BLaER1 treated with 17β-estradiol and CSF1 and Interleukin-3, amounts not matched to agents 10 nM and 100 nM (cell line): Measurements from ENCODE around the gene GORASP1.
A peak's percentile ranks its signal among the peaks of the same experiment; 100 is the strongest.

ENCODE experiments used
- H3K27ac ChIP-seq, 11 experiments: shearing (Covaris generic); formaldehyde crosslinking; 2 replicates each; pipeline ENCODE4 v1.8.1; 2022
- H3K27me3 ChIP-seq, 11 experiments: shearing (Covaris generic); formaldehyde crosslinking; 2 replicates each; pipeline ENCODE4 v1.8.1; 2022
- H3K36me3 ChIP-seq, 11 experiments: shearing (Covaris generic); formaldehyde crosslinking; 2 replicates each; pipeline ENCODE4 v1.8.1; 2022
- H3K4me1 ChIP-seq, 10 experiments: shearing (Covaris generic); formaldehyde crosslinking; 2 replicates each; pipeline ENCODE4 v1.8.1; 2022
- H3K4me2 ChIP-seq, 11 experiments: shearing (Covaris generic); formaldehyde crosslinking; 2 replicates each; pipeline ENCODE4 v1.8.1; 2022
- H3K4me3 ChIP-seq, 10 experiments: shearing (Covaris generic); formaldehyde crosslinking; 2 replicates each; pipeline ENCODE4 v1.8.1; 2022
- H3K9ac ChIP-seq, 11 experiments: shearing (Covaris generic); formaldehyde crosslinking; 2 replicates each; pipeline ENCODE4 v1.8.1; 2022
- H3K9me3 ChIP-seq, 11 experiments: shearing (Covaris generic); formaldehyde crosslinking; replicated peaks in 1 of 11; 2 replicates each; pipeline ENCODE4 v1.8.1; 2022
- H4K20me1 ChIP-seq, 11 experiments: shearing (Covaris generic); formaldehyde crosslinking; 2 replicates each; pipeline ENCODE4 v1.8.1; 2022
- Cebpa-rat ChIP-seq, 11 experiments: shearing (Covaris generic); IDR thresholded peaks; 2 replicates each; pipeline ENCODE4 v1.8.1; 2022

GORASP1 gene

GRCh38 chr3:39149059-39149455 is 41.6 kb upstream of the GORASP1 start:
- Histone ChIP-seq H4K20me1 (peaks cover 35 to 90% (median 66%) of the 10 kb centered on the region in 11 experiments; a peak in 21 of 22 replicates), H3K4me2 (peak overlapping the region; percentile 97 to 100 (median 99)), H3K4me1 (peaks cover 77 to 88% (median 86%) of the 10 kb centered on the region in 10 experiments), H3K9ac (peak overlapping the region; percentile 76 to 99 (median 96); a peak in 21 of 22 replicates), H3K36me3 (peaks cover 18 to 27% (median 25%) of the 10 kb centered on the region in 11 experiments), H3K4me3 (peak overlapping the region in 6 of 10 experiments; percentile 53 to 98 (median 72); a peak in 12 of 20 replicates), H3K27ac (peak overlapping the region; percentile 84 to 100 (median 96)), H3K27me3 (no peaks in the 10 kb centered on the region), H3K9me3 (no peaks in the 10 kb centered on the region)
- no peak for TF ChIP-seq Cebpa-rat (IDR thresholded peaks at IDR 0.05)

GRCh38 chr3:39148435-39149058 is 41.1 kb upstream of the GORASP1 start:
- Histone ChIP-seq H3K36me3 (peaks cover 23 to 32% (median 30%) of the 10 kb centered on the region in 11 experiments), H3K27me3 (no peaks in the 10 kb centered on the region), H3K9ac (peak overlapping the region; percentile 76 to 99 (median 96)), H3K4me1 (peaks cover 80 to 93% (median 91%) of the 10 kb centered on the region in 10 experiments), H3K9me3 (no peaks in the 10 kb centered on the region), H3K27ac (peak overlapping the region; percentile 84 to 100 (median 96)), H3K4me3 (peak overlapping the region; percentile 31 to 98 (median 56); a peak in 19 of 20 replicates), H4K20me1 (peaks cover 40 to 96% (median 71%) of the 10 kb centered on the region in 11 experiments; a peak in 21 of 22 replicates), H3K4me2 (peak overlapping the region; percentile 97 to 100 (median 99))
- no peak for TF ChIP-seq Cebpa-rat (IDR thresholded peaks at IDR 0.05)

DNA sequence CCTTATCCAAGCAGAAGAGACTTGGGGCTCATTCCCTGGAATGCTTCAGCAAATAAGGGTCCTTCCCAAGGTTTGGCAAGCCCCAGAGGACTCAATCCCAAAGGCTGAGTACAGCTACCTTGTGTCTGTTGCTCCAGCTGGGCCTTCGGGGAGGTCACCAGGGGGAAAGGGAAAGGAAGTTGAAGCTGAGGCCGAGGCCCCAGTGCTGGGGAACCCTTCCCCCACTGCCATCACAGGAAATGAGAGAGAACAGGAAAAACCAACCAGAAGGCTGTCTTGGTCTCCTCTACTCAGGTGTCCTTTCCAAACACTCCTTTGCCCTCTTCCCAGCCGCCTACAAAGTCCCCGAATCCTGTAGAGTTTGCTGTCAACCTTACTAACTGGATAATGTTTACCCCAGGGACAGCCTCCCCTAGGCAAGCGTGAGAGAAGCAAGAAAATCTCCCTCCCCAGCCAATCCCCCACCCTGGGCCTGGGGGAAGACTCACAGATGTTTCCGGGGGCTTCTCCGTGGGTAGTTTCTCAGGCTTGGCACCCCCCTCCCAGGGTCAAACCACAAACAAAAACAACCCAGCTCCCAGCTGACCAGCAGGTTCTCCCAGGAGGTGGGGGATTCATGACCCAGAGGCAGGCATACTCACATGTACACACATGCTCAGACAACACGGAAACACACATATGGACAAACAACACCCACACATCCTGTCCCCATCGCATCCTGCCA is 40.4 kb upstream of the GORASP1 start:
- Histone ChIP-seq H3K27me3 (no peaks in the 10 kb centered on the region), H3K4me2 (peak overlapping the region; percentile 97 to 100 (median 99)), H3K4me1 (peaks cover 87 to 99% (median 97%) of the 10 kb centered on the region in 10 experiments), H3K27ac (peak overlapping the region; percentile 84 to 100 (median 96)), H3K9me3 (no peaks in the 10 kb centered on the region), H3K4me3 (peak overlapping the region; percentile 31 to 98 (median 56)), H4K20me1 (peaks cover 42 to 100% (median 72%) of the 10 kb centered on the region in 11 experiments), H3K9ac (peak overlapping the region; percentile 76 to 99 (median 96)), H3K36me3 (peaks cover 30 to 39% (median 37%) of the 10 kb centered on the region in 11 experiments)
- no peak for TF ChIP-seq Cebpa-rat (IDR thresholded peaks at IDR 0.05)

DNA sequence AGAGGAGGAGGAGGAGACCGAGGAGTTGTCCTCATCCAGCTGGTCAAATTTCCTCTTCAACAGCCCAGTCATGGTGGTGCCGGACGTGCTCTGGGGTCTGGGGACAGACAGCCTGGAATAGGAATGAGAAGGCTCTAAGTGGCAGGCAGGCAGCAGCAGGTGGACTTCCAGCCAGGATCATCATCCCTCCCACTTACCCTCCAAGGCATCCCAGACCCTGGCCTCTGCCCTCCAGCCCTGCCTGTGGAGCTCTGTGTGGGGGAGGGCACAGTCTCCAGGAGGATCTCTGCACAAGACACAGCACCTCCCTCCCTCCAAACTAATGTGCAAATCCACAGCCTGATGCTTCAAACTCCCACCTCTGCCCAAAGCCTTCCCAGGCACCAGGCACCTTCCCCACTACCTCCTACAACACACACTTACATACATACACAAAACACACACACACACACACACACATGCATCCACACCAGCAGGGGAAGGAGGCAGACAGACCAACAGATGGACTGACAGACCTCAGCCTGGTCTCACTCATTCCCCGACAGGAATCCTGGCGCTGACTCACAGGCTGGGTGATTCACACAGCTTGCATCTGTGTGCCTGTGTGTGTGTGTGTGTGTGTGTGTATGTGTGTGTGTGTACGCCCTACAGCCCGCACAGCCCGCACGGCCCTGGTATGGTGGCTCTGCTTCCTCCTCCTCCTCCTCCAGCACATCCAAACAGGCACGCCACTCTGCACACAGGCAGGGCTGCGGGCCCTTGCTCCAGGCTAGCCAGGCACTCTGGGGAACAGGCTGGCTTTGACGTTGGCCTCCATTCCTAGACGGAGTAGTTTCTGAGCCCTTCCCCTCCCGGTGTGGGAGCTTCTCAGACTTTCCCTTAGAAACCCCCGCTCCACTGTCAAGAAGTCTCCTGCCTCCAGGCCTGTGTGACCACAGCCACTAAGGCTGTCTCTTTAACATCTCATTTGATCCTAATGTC is 39.5 kb upstream of the GORASP1 start:
- Histone ChIP-seq H3K4me3 (peak overlapping the region; percentile 31 to 98 (median 56)), H3K27me3 (no peaks in the 10 kb centered on the region), H3K9ac (peak overlapping the region; percentile 76 to 99 (median 96)), H4K20me1 (peaks cover 42 to 100% (median 72%) of the 10 kb centered on the region in 11 experiments), H3K36me3 (peaks cover 39 to 49% (median 46%) of the 10 kb centered on the region in 11 experiments), H3K27ac (peak overlapping the region; percentile 84 to 100 (median 96)), H3K4me1 (peaks cover 96 to 100% (median 100%) of the 10 kb centered on the region in 10 experiments), H3K9me3 (no peaks in the 10 kb centered on the region), H3K4me2 (peak overlapping the region; percentile 97 to 100 (median 99))
- no peak for TF ChIP-seq Cebpa-rat (IDR thresholded peaks at IDR 0.05)

GRCh38 chr3:39146083-39146501 is 38.7 kb upstream of the GORASP1 start:
- H3K4me1 ChIP-seq = peaks cover 96 to 100% (median 100%) of the 10 kb centered on the region in 10 experiments
- H3K4me2 ChIP-seq = peak overlapping the region; percentile 97 to 100 (median 99)
- H3K36me3 ChIP-seq = peaks cover 41 to 57% (median 53%) of the 10 kb centered on the region in 11 experiments
- peak overlapping the region in 9 of 10 experiments; percentile 49 to 98 (median 57); a peak in 16 of 20 replicates for H3K4me3 ChIP-seq
- H3K9me3 ChIP-seq = no peaks in the 10 kb centered on the region
- H3K27ac ChIP-seq = peak overlapping the region; percentile 18 to 100 (median 96); a peak in 21 of 22 replicates
- no peaks in the 10 kb centered on the region for H3K27me3 ChIP-seq
- H3K9ac ChIP-seq = peak overlapping the region; percentile 76 to 99 (median 96); a peak in 21 of 22 replicates
- H4K20me1 ChIP-seq = peaks cover 42 to 100% (median 72%) of the 10 kb centered on the region in 11 experiments
- no peak for TF ChIP-seq Cebpa-rat (IDR thresholded peaks at IDR 0.05)

GRCh38 chr3:39144748-39145380 is 37.4 kb upstream of the GORASP1 start:
- H3K36me3 ChIP-seq = peaks cover 51 to 69% (median 65%) of the 10 kb centered on the region in 11 experiments
- peak overlapping the region in 2 of 11 experiments; percentile 2 to 35; a peak in 1 of 22 replicates for H3K9ac ChIP-seq
- TF ChIP-seq Cebpa-rat (IDR thresholded peaks at IDR 0.05) = no peak
- H3K4me2 ChIP-seq = peak overlapping the region in 9 of 11 experiments; percentile 42 to 100 (median 98); a peak in 15 of 22 replicates
- no peaks in the 10 kb centered on the region for H3K27me3 ChIP-seq
- H3K9me3 ChIP-seq = no peaks in the 10 kb centered on the region
- peaks cover 94 to 100% (median 97%) of the 10 kb centered on the region in 10 experiments for H3K4me1 ChIP-seq
- peaks cover 48 to 100% (median 70%) of the 10 kb centered on the region in 11 experiments for H4K20me1 ChIP-seq
- H3K4me3 ChIP-seq = no peak overlapping the region
- H3K27ac ChIP-seq = no peak overlapping the region

DNA sequence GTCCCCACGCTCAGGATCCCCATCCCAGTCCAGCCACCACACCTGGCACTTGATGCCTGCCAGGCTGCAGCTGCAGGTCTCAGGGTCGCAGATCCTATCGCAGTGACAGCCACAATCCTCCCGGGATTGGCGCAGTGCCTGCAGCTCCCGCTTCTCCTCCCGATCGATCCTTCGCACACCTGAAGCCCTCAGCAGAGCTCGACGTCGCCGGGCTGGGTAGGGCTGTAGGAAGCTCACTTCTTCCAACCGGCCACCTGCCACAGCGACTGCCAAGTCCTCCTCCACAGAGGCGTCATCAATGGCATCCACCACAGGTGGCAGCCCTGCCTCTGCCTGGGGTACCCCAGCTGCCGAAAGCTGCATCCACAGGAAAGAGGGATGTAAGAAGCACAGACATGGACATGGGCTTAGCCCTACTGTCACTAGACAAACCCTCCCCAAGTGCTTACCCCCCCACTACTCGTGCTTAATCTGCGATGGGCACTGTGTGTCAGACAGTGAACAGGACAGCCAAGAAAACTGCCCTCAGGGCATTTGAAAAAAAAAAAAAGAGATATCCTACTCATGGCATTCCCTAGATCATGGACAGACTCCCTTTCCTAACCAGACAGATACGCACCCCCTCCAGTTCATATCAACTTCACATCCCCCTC is 36.8 kb upstream of the GORASP1 start:
- no peak for TF ChIP-seq Cebpa-rat (IDR thresholded peaks at IDR 0.05)
- Histone ChIP-seq H3K9ac (peak overlapping the region in 4 of 11 experiments; percentile 9 to 54 (median 22); a peak in 6 of 22 replicates), H4K20me1 (peaks cover 48 to 100% (median 72%) of the 10 kb centered on the region in 11 experiments), H3K9me3 (no peaks in the 10 kb centered on the region), H3K36me3 (peaks cover 51 to 74% (median 65%) of the 10 kb centered on the region in 11 experiments), H3K27me3 (no peaks in the 10 kb centered on the region), H3K4me2 (peak overlapping the region; percentile 11 to 100 (median 79); a peak in 19 of 22 replicates), H3K4me3 (no peak overlapping the region), H3K4me1 (peaks cover 88 to 100% (median 94%) of the 10 kb centered on the region in 10 experiments), H3K27ac (no peak overlapping the region)
